Spinal cord (tissue), 10 donors: ENCODE data around the gene PTPN1. TPM values are rescaled to one million over a fixed set of nuclear protein-coding genes. Genes with fewer than 3 reads are reported as not detected.
"Not testable (repeated sequence)": the region's sequence is repeated elsewhere in the genome, so short reads cannot be mapped to it uniquely, and the experiment has no call there.

Source experiments
- DNase-seq, 6 donors: peaks; one replicate each; pipeline versions ENCODE4 v3.0.0 to v3.0.0-alpha.2; 2013 to 2015; ENCODE audit warnings: low spot score in 6 of 6, low read depth in 4 of 6
- H3K27ac ChIP-seq: one replicate; pipeline ENCODE4 v1.5.1; 2013; ENCODE audit warnings: low read depth, low read length, control low read depth
- H3K27me3 ChIP-seq: one replicate; pipeline ENCODE4 v1.6.1; 2013; ENCODE audit warnings: low read length; ENCODE audit not compliant: control insufficient read depth, insufficient read depth
- H3K36me3 ChIP-seq: one replicate; pipeline ENCODE4 v1.6.1; 2013; ENCODE audit warnings: low read length; ENCODE audit not compliant: control insufficient read depth, insufficient read depth
- H3K4me1 ChIP-seq: one replicate; pipeline ENCODE4 v1.6.1; 2013; ENCODE audit warnings: low read length; ENCODE audit not compliant: control insufficient read depth, insufficient read depth
- H3K4me3 ChIP-seq: one replicate; pipeline ENCODE4 v1.5.1; 2013; ENCODE audit warnings: low read depth, low read length, control low read depth
- H3K9me3 ChIP-seq: one replicate; pipeline ENCODE4 v1.6.1; 2013; ENCODE audit warnings: low read length; ENCODE audit not compliant: control insufficient read depth, insufficient read depth
- WGBS: methylation state at CpG from one replicate; pipeline ENCODE4 v1.1.5; 2013; ENCODE audit warnings: missing lambda C conversion rate; ENCODE audit not compliant: insufficient coverage; 5-methylcytosine and 5-hydroxymethylcytosine counted together
- polyA plus RNA-seq, 2 donors: library from polyadenylated mRNA; unstranded; fragments of 120-200 nt; gene quantifications; one replicate each; pipeline ENCODE4 v1.2.1, GENCODE V29; 2013; ENCODE audit not compliant: insufficient read length in 2 of 2
- total RNA-seq, 2 donors: library from RNA; depleted of rRNA in 1 of 2; stranded (reverse); fragments of 120-200 nt in 1 of 2; fragments of >200 nt in 1 of 2; gene quantifications; one replicate each; pipeline versions ENCODE4 v1.2.3 to v1.2.4, GENCODE V29; 2013 to 2014
- donor health status: healthy.

The PTPN1 gene
- total and polyA plus RNA-seq, 4 donors: 15.4 to 24.2 (median 22.7) TPM

GRCh38 chr20:50494428-50494827 is 15.8 kb upstream of the PTPN1 start:
- Histone ChIP-seq H3K27ac (no peak overlapping the region), H3K36me3 (no peaks in the 10 kb centered on the region), H3K27me3 (no peaks in the 10 kb centered on the region), H3K4me3 (no peak overlapping the region), H3K9me3 (no peaks in the 10 kb centered on the region), H3K4me1 (no peaks in the 10 kb centered on the region)
- WGBS: 50% methylated on average over 2 of the region's 6 CpGs
- DNase-seq: no peak

- H3K4me3 ChIP-seq: no peak overlapping the region
- H3K9me3 ChIP-seq: no peaks in the 10 kb centered on the region
- WGBS: 100% methylated on average over 1 of the region's 5 CpGs
- H3K27me3 ChIP-seq: no peaks in the 10 kb centered on the region
- no peaks in the 10 kb centered on the region for H3K36me3 ChIP-seq
- no peak overlapping the region for H3K27ac ChIP-seq
- H3K4me1 ChIP-seq: no peaks in the 10 kb centered on the region
- no peak for DNase-seq
Measured at GRCh38 chr20:50496773-50497385, 13.3 kb upstream of the PTPN1 start.

GRCh38 chr20:50498071-50498776 is 12.0 kb upstream of the PTPN1 start:
- Histone ChIP-seq H3K9me3 (no peaks in the 10 kb centered on the region), H3K4me1 (no peaks in the 10 kb centered on the region), H3K27ac (no peak overlapping the region), H3K4me3 (no peak overlapping the region), H3K27me3 (no peaks in the 10 kb centered on the region), H3K36me3 (no peaks in the 10 kb centered on the region)
- WGBS: 82% methylated on average over 1 of the region's 5 CpGs
- no peak for DNase-seq

- DNase-seq: no peak
- no peaks in the 10 kb centered on the region for H3K4me1 ChIP-seq
- 95% methylated on average over 2 of the region's 3 CpGs for WGBS
- H3K9me3 ChIP-seq: no peaks in the 10 kb centered on the region
- no peaks in the 10 kb centered on the region for H3K36me3 ChIP-seq
- no peak overlapping the region for H3K4me3 ChIP-seq
- no peak overlapping the region for H3K27ac ChIP-seq
- H3K27me3 ChIP-seq: no peaks in the 10 kb centered on the region
Measured at GRCh38 chr20:50499938-50500337, 10.2 kb upstream of the PTPN1 start.

GRCh38 chr20:50501972-50502745 is 8.0 kb upstream of the PTPN1 start:
- no peaks in the 10 kb centered on the region for H3K9me3 ChIP-seq
- WGBS: 70% methylated on average over 4 of the region's 12 CpGs
- no peak overlapping the region for H3K4me3 ChIP-seq
- H3K4me1 ChIP-seq: no peaks in the 10 kb centered on the region
- no peaks in the 10 kb centered on the region for H3K27me3 ChIP-seq
- no peaks in the 10 kb centered on the region for H3K36me3 ChIP-seq
- H3K27ac ChIP-seq: no peak overlapping the region
- DNase-seq: no peak

- no peaks in the 10 kb centered on the region for H3K27me3 ChIP-seq
- no peaks in the 10 kb centered on the region for H3K9me3 ChIP-seq
- no peak for DNase-seq
- H3K4me3 ChIP-seq: no peak overlapping the region
- 68% methylated on average over 2 of the region's 4 CpGs for WGBS
- H3K27ac ChIP-seq: no peak overlapping the region
- H3K4me1 ChIP-seq: peaks cover under 1% of the 10 kb centered on the region
- no peaks in the 10 kb centered on the region for H3K36me3 ChIP-seq
Measured at GRCh38 chr20:50504231-50504823, 5.9 kb upstream of the PTPN1 start.

- Histone ChIP-seq H3K27ac (no peak overlapping the region), H3K27me3 (no peaks in the 10 kb centered on the region), H3K36me3 (no peaks in the 10 kb centered on the region), H3K9me3 (no peaks in the 10 kb centered on the region), H3K4me1 (peaks cover 7% of the 10 kb centered on the region), H3K4me3 (no peak overlapping the region)
- no peak for DNase-seq
- 82% methylated on average over 3 of the region's 3 CpGs for WGBS
Measured at GRCh38 chr20:50506270-50506579, 4.0 kb upstream of the PTPN1 start.

- H3K27me3 ChIP-seq, H3K27ac ChIP-seq, H3K9me3 ChIP-seq, H3K4me3 ChIP-seq, H3K4me1 ChIP-seq, DNase-seq, H3K36me3 ChIP-seq: not testable (repeated sequence)
- WGBS: 98% methylated on average over 4 of the region's 5 CpGs
Measured at GRCh38 chr20:50507745-50508144, 2.4 kb upstream of the PTPN1 start.

- 88% methylated on average over 3 of the region's 9 CpGs for WGBS
- H3K9me3 ChIP-seq: no peaks in the 10 kb centered on the region
- peaks cover 7% of the 10 kb centered on the region for H3K4me1 ChIP-seq
- no peaks in the 10 kb centered on the region for H3K27me3 ChIP-seq
- H3K27ac ChIP-seq: no peak overlapping the region
- H3K4me3 ChIP-seq: no peak overlapping the region
- no peak for DNase-seq
- H3K36me3 ChIP-seq: no peaks in the 10 kb centered on the region
Measured at GRCh38 chr20:50508171-50508755, 1.9 kb upstream of the PTPN1 start.
